ENCODE results near the gene SORCS2.

- no peak for TF ChIP-seq CTCF (IDR thresholded peaks at IDR 0.05; ENCODE audit: low read depth, low read length, poor library complexity, severe bottlenecking)
- TF ChIP-seq EZH2phosphoT487 (IDR thresholded peaks at IDR 0.05; ENCODE audit: borderline replicate concordance, low read length): no peak
Observed at GRCh38 chr4:7709431-7709830, 517.1 kb downstream of the SORCS2 start.

Measured in DOHH2 (cell line).